GM18951 (cell line): ENCODE data around the gene PTGES2.

Source experiments
- POLR2A ChIP-seq: IDR thresholded peaks from 4 replicates; pipeline ENCODE4 v1.6.1; 2011; ENCODE audit warnings: mild to moderate bottlenecking; ENCODE audit not compliant: insufficient read length, insufficient read depth; ENCODE audit errors: extremely low read depth
- in situ Hi-C: fragments of 300-500 bp; cut with MboI; formaldehyde crosslinking; loops from one replicate; pipeline ENCODE4 v1.12.0; 2022; ENCODE audit warnings: low sequenced_read_pairs, mixed read lengths, inconsistent platforms; ENCODE audit not compliant: unreplicated experiment

The PTGES2 gene

DNA sequence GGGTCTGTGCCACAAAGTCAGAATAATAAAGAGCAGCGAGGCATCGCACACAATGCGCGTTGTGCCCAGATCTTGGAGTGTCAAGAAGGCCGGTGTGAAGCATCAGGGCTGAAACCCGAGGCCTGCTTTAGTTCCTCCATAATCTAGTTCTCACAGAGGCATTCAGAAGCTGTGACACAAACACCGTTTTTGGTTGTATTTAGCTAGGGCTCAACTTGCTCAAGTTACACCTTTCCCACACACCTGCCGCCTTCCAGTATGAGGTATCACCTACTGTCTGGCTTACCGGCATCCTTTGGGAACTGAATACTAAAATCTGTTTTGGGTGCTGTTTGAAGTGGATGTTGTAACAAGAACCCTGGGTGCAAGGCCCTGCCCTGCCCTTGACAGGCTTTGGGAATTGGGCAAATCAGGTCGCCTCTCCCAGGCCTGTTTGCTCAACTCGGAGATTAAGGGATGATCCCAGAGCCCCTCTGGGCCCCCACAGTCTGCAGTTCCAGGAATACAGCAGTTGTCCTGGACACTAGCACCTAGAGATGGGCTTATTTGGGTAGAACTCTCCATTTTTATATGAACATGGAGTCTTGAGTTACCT is 32.5 kb downstream of the PTGES2 start:
- TF ChIP-seq POLR2A, result no peak
- in situ Hi-C loops, result no loop called here

GRCh38 chr9:128094166-128094949 is 33.2 kb downstream of the PTGES2 start:
- in situ Hi-C loops, result no loop called here

GRCh38 chr9:128093011-128093410 is 34.5 kb downstream of the PTGES2 start:
- in situ Hi-C loops, result no loop called here
- no peak for TF ChIP-seq POLR2A

More at GRCh38 chr9:128094166-128094949, 33.2 kb downstream of the PTGES2 start:
- no peak for TF ChIP-seq POLR2A

GRCh38 chr9:128092199-128092977 is 35.1 kb downstream of the PTGES2 start:
- in situ Hi-C loops, result no loop called here

GRCh38 chr9:128091571-128091970 is 36.0 kb downstream of the PTGES2 start:
- no peak for TF ChIP-seq POLR2A
- in situ Hi-C loops, result no loop called here

More at GRCh38 chr9:128092199-128092977, 35.1 kb downstream of the PTGES2 start:
- TF ChIP-seq POLR2A, result no peak

- no peak for TF ChIP-seq POLR2A
- in situ Hi-C loops, result no loop called here
Observed at GRCh38 chr9:128091144-128091543, 36.4 kb downstream of the PTGES2 start.

DNA sequence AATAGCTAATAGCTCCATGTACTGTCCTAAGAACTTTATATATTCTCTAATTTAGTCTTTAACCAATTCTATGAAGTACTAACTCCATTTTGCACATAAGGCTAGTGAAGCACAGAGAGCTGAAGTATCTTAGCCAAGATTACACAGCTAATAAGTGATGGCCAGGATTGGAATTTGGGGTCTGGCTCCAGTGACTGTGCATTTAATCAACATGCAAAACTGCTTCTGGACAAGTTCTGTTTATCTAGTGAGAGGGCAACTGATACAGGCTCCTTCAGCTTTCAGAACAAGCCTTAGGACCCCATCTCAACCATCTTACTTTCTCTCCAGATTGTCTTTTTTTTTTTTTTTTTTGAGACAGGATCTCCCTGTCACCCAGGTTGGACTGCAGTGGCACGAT is 38.2 kb downstream of the PTGES2 start:
- no peak for TF ChIP-seq POLR2A
- in situ Hi-C loops, result no loop called here

GRCh38 chr9:128088253-128088945 is 39.1 kb downstream of the PTGES2 start:
- in situ Hi-C loops, result no loop called here
- no peak for TF ChIP-seq POLR2A

DNA sequence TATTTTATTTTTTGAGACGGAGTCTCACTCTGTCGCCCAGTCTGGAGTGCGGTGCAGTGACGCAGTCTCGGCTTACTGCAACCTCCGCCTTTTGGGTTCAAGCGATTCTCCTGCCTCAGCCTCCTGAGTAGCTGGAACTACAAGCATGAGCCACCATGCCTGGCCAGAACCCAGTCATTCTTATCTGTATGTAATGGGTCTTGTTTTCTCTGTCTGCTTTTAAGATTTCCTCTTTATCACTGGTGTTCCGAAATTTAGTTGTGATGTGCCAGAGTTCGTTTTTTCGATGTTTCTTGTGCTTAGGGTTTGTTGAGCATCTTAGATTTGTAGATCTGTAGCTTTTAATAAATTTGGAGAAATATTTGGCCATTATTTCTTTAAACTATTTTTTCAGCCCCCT is 40.3 kb downstream of the PTGES2 start:
- TF ChIP-seq POLR2A, result no peak
- in situ Hi-C loops, result no loop called here

DNA sequence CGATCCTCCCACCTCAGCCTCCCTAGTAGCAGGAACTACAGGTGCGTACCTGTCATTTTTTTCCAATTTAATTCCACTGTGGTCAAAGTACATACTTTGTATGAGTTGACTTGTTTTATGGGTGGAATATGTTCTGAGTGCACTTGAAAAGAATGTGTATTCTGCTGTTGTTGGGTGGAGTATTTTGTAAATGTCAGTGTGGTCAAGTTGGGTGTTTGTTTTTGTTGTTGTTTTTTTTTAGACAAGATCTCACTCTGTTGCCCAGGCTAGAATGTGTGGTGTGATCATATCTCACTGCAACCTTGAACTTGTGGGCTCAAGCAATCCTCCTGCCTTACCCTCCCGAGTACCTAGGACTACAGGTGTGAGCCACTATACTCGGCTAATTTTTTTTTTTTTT is 41.6 kb downstream of the PTGES2 start:
- no peak for TF ChIP-seq POLR2A
- in situ Hi-C loops, result no loop called here

DNA sequence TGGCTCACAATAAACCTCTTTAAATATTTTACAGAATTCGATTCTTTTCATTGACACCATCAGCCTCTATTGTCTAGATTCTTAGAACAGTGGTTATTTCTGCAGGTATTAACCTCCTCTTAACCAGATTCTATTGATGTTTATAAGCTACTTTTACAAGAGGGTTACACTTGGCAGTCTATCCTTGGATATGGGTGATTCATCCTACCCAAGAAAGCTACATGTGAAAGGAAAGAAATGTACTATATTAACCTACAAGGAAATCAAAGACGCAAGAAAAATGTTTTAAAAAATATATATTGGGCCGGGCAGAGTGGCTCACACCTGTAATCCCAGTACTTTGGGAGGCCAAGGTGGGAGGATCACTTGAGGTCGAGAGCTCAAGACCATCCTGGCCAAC is 42.8 kb downstream of the PTGES2 start:
- in situ Hi-C loops, result no loop called here
- TF ChIP-seq POLR2A, result no peak

- no peak for TF ChIP-seq POLR2A
Observed at GRCh38 chr9:128082151-128082550, 45.4 kb downstream of the PTGES2 start.

GRCh38 chr9:128081056-128081455 is 46.5 kb downstream of the PTGES2 start:
- no peak for TF ChIP-seq POLR2A
- in situ Hi-C loops, result no loop called here

More at GRCh38 chr9:128082151-128082550, 45.4 kb downstream of the PTGES2 start:
- in situ Hi-C loops, result no loop called here

- in situ Hi-C loops, result no loop called here
- TF ChIP-seq POLR2A, result no peak
Observed at GRCh38 chr9:128080206-128080605, 47.3 kb downstream of the PTGES2 start.
